ENCODE results near the gene PCDHGC5.

Gene PCDHGC5

DNA sequence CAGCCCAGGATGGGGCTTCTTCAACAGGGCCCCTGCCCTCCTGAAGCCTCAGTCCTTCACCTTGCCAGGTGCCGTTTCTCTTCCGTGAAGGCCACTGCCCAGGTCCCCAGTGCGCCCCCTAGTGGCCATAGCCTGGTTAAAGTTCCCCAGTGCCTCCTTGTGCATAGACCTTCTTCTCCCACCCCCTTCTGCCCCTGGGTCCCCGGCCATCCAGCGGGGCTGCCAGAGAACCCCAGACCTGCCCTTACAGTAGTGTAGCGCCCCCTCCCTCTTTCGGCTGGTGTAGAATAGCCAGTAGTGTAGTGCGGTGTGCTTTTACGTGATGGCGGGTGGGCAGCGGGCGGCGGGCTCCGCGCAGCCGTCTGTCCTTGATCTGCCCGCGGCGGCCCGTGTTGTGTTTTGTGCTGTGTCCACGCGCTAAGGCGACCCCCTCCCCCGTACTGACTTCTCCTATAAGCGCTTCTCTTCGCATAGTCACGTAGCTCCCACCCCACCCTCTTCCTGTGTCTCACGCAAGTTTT lies 23.6 kb downstream of the PCDHGC5 start:
- no peak overlapping the region; the same call in 1 of the 2 replicates for H2AFZ ChIP-seq (ENCODE audit: low read length)
- peaks cover 9% of the 10 kb centered on the region; the same call in 1 of the 2 replicates for H3K36me3 ChIP-seq (ENCODE audit: insufficient read depth, low read length)
- H3K4me2 ChIP-seq (ENCODE audit: low read length): peak overlapping the region; percentile 86
- TF ChIP-seq EZH2 (IDR thresholded peaks at IDR 0.05; ENCODE audit: borderline replicate concordance, low read length): no peak
- TF ChIP-seq, protein P1, sequence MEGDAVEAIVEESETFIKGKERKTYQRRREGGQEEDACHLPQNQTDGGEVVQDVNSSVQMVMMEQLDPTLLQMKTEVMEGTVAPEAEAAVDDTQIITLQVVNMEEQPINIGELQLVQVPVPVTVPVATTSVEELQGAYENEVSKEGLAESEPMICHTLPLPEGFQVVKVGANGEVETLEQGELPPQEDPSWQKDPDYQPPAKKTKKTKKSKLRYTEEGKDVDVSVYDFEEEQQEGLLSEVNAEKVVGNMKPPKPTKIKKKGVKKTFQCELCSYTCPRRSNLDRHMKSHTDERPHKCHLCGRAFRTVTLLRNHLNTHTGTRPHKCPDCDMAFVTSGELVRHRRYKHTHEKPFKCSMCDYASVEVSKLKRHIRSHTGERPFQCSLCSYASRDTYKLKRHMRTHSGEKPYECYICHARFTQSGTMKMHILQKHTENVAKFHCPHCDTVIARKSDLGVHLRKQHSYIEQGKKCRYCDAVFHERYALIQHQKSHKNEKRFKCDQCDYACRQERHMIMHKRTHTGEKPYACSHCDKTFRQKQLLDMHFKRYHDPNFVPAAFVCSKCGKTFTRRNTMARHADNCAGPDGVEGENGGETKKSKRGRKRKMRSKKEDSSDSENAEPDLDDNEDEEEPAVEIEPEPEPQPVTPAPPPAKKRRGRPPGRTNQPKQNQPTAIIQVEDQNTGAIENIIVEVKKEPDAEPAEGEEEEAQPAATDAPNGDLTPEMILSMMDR (IDR thresholded peaks at IDR 0.05; ENCODE audit: low read length): peak; percentile 97
- no peaks in the 10 kb centered on the region for H3F3A ChIP-seq (ENCODE audit: insufficient read depth, low read length)
- peak overlapping the region; percentile 69 for H3K9ac ChIP-seq (ENCODE audit: low read length)
- H3K79me2 ChIP-seq (ENCODE audit: insufficient read depth, low read length): no peaks in the 10 kb centered on the region
- peak overlapping the region; percentile 90 for H3K27ac ChIP-seq (ENCODE audit: low read depth, low read length, poor library complexity, severe bottlenecking)
- H3K4me3 ChIP-seq (ENCODE audit: low read depth, low read length, poor library complexity, severe bottlenecking): peak overlapping the region; percentile 61
- no peaks in the 10 kb centered on the region for H3K9me3 ChIP-seq (ENCODE audit: low read length)
- H3K4me1 ChIP-seq (ENCODE audit: insufficient read depth, low read length, severe bottlenecking): peaks cover 88% of the 10 kb centered on the region
- no peaks in the 10 kb centered on the region for H3K9me2 ChIP-seq (ENCODE audit: low read depth, low read length)
- no peaks in the 10 kb centered on the region for H4K20me1 ChIP-seq (ENCODE audit: insufficient read depth, low read length)
- no peaks in the 10 kb centered on the region for H3K27me3 ChIP-seq (ENCODE audit: insufficient read depth, low read length)

GRCh38 chr5:141512911-141513626 lies 24.2 kb downstream of the PCDHGC5 start:
- H4K20me1 ChIP-seq (ENCODE audit: insufficient read depth, low read length): no peaks in the 10 kb centered on the region
- no peaks in the 10 kb centered on the region for H3K79me2 ChIP-seq (ENCODE audit: insufficient read depth, low read length)
- peak overlapping the region; percentile 90 for H3K27ac ChIP-seq (ENCODE audit: low read depth, low read length, poor library complexity, severe bottlenecking)
- no peak overlapping the region; the same call in 1 of the 2 replicates for H2AFZ ChIP-seq (ENCODE audit: low read length)
- H3K9me3 ChIP-seq (ENCODE audit: low read length): no peaks in the 10 kb centered on the region
- peak overlapping the region; percentile 69 for H3K9ac ChIP-seq (ENCODE audit: low read length)
- peaks cover 9% of the 10 kb centered on the region; the same call in 1 of the 2 replicates for H3K36me3 ChIP-seq (ENCODE audit: insufficient read depth, low read length)
- no peak for TF ChIP-seq EZH2 (IDR thresholded peaks at IDR 0.05; ENCODE audit: borderline replicate concordance, low read length)
- TF ChIP-seq, protein P1 (IDR thresholded peaks at IDR 0.05; ENCODE audit: low read length): no peak
- peak overlapping the region; percentile 86 for H3K4me2 ChIP-seq (ENCODE audit: low read length)
- no peaks in the 10 kb centered on the region for H3F3A ChIP-seq (ENCODE audit: insufficient read depth, low read length)
- H3K4me1 ChIP-seq (ENCODE audit: insufficient read depth, low read length, severe bottlenecking): peaks cover 82% of the 10 kb centered on the region
- H3K9me2 ChIP-seq (ENCODE audit: low read depth, low read length): no peaks in the 10 kb centered on the region
- H3K4me3 ChIP-seq (ENCODE audit: low read depth, low read length, poor library complexity, severe bottlenecking): peak overlapping the region; percentile 61
- no peaks in the 10 kb centered on the region for H3K27me3 ChIP-seq (ENCODE audit: insufficient read depth, low read length)

DNA sequence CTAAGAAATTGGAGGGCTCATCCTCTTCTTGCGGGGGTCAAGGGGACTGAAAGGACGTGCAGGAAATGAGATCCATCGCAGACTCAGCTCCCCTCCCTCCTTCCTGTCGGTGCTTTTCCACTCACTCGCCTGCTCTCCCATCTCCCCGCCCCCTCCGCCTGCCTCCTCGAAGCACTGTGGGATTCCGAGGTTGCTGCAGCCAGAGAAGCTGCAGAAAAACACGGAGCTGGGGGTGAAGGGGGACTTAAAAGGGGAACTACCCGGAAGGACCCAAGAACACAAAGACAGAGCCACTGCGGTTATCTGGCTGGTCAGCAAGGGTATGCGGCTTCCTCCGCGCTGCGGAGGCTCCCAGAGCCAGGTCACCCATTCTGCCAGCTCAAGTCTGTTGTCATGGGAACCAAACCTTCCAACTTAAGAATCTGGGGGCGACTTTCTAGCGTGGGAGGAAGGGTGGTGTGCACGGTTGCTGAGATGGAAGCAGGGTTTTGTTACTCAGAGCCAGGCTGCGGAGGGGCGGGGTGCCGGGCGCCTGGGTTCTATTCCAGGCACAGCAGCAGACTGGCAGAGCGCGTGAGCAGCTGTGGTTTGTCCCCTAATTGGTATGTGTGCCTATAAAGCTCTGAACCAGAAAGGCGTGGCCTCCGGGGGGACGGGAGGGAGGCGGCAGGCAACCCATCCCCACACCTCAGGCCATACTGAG lies 24.9 kb downstream of the PCDHGC5 start:
- Histone ChIP-seq H3K9me3 (ENCODE audit: low read length) (no peaks in the 10 kb centered on the region), H3K27me3 (ENCODE audit: insufficient read depth, low read length) (no peaks in the 10 kb centered on the region), H4K20me1 (ENCODE audit: insufficient read depth, low read length) (no peaks in the 10 kb centered on the region), H3F3A (ENCODE audit: insufficient read depth, low read length) (no peaks in the 10 kb centered on the region), H3K4me1 (ENCODE audit: insufficient read depth, low read length, severe bottlenecking) (peaks cover 75% of the 10 kb centered on the region), H3K9me2 (ENCODE audit: low read depth, low read length) (no peaks in the 10 kb centered on the region), H2AFZ (ENCODE audit: low read length) (no peak overlapping the region), H3K27ac (ENCODE audit: low read depth, low read length, poor library complexity, severe bottlenecking) (peak overlapping the region; percentile 90), H3K4me2 (ENCODE audit: low read length) (peak overlapping the region; percentile 86), H3K4me3 (ENCODE audit: low read depth, low read length, poor library complexity, severe bottlenecking) (peak overlapping the region; percentile 61), H3K79me2 (ENCODE audit: insufficient read depth, low read length) (no peaks in the 10 kb centered on the region), H3K9ac (ENCODE audit: low read length) (peak overlapping the region; percentile 69), H3K36me3 (ENCODE audit: insufficient read depth, low read length) (peaks cover 11% of the 10 kb centered on the region; the same call in 1 of the 2 replicates)
- TF ChIP-seq, protein P1 (IDR thresholded peaks at IDR 0.05; ENCODE audit: low read length): no peak
- no peak for TF ChIP-seq EZH2 (IDR thresholded peaks at IDR 0.05; ENCODE audit: borderline replicate concordance, low read length)

Data from OCI-LY1 (cell line).